ENCODE data around the gene SGSM2.

GRCh38 chr17:2390199-2390836 is 53.0 kb downstream of the SGSM2 start:
- no peak for TF ChIP-seq CTCF (IDR thresholded peaks at IDR 0.05)
- TF ChIP-seq POLR2A (IDR thresholded peaks at IDR 0.05) = no peak

All from adrenal gland (tissue), 5 donors.